ENCODE measurements around the gene EPB41L3. TPM values are rescaled to one million over a fixed set of nuclear protein-coding genes. Genes with fewer than 3 reads are reported as not detected.
A peak's percentile ranks its signal among the peaks of the same experiment; 100 is the strongest.

Gene EPB41L3
- total and polyA plus RNA-seq, 10 donors = 8.0 to 121 (median 49.1) TPM

DNA sequence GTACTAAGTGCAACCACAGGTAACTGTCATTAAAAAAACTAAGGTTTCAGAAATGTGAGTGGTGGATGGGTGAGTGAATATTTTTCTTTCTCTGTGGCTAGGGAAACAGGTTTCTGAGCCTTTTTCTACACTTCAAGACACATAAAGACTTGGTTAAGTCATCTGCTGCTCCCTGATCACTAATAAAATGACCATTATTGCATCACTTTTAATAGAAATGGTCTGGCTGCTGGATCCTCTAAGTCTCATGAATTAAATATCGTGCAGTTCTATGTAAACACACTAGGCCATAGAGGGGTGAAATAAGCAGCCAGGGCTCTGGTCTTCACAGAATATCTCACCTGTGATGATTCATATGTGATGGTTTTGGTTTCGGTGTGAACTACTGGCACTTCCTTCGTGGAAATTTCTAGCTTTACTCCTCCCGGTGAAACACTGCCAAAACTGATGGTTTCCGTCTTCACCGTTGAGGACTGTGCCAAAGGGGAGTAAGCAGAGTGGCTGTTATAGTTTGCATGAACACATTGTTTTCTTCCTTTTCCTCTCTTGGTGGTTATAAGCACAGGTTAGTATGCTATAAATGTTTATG, 147.8 kb downstream of the EPB41L3 start:
- Histone ChIP-seq H3K9me3 (no peaks in the 10 kb centered on the region), H3K27ac (no peak overlapping the region), H3K27me3 (replicated peaks in 1 of 7) (no peaks in the 10 kb centered on the region), H3K4me1 (no peaks in the 10 kb centered on the region), H3K4me3 (no peak overlapping the region), H3K36me3 (peaks cover 0 to 14% (median 0%) of the 10 kb centered on the region in 6 donors)
- TF ChIP-seq POLR2AphosphoS5 (IDR thresholded peaks at IDR 0.05) (no peak), CTCF (IDR thresholded peaks at IDR 0.05 in 8 of 11, conservative IDR thresholded peaks at IDR 0.05 in 3 of 11) (no peak), POLR2A (IDR thresholded peaks at IDR 0.05) (no peak)
- intact Hi-C loops (cut with DNase I; ENCODE audit: low total_unique reads) = no loop called here
- DNase-seq = no peak
- WGBS, 5 donors = 82 to 93% (median 85%) methylated on average over 6 of the region's 6 CpGs

DNA sequence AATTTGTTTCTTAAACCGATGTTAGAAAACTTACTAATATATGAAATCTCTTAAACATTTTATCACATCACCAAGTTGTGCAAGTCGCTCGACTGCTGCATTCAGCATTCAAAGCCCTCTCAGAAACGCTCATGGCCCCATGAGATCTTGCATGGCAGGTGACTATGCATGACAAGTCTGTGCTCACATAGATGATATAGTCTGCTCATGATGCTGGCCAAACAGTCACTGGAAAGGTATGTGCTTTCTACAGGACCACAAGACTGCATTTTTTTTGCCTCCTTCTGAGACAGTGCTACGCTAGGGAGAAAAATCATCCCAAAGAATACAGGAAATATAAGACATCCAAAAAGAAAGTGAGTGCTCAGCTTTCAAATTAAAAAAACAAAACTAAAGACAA, 150.0 kb downstream of the EPB41L3 start:
- peaks cover 0 to 14% (median 0%) of the 10 kb centered on the region in 6 donors for H3K36me3 ChIP-seq
- no peak for DNase-seq
- no peak for TF ChIP-seq CTCF (IDR thresholded peaks at IDR 0.05 in 8 of 11, conservative IDR thresholded peaks at IDR 0.05 in 3 of 11)
- no peak for TF ChIP-seq POLR2A (IDR thresholded peaks at IDR 0.05)
- no peak for TF ChIP-seq POLR2AphosphoS5 (IDR thresholded peaks at IDR 0.05)
- no peaks in the 10 kb centered on the region for H3K9me3 ChIP-seq
- H3K27ac ChIP-seq = no peak overlapping the region
- no peaks in the 10 kb centered on the region for H3K27me3 ChIP-seq (replicated peaks in 1 of 7)
- intact Hi-C loops (cut with DNase I; ENCODE audit: low total_unique reads) = no loop called here
- H3K4me3 ChIP-seq = no peak overlapping the region
- WGBS, 5 donors = 92 to 98% (median 93%) methylated on average over 5 of the region's 5 CpGs
- H3K4me1 ChIP-seq = no peaks in the 10 kb centered on the region

GRCh38 chr18:5391409-5391808, 152.4 kb downstream of the EPB41L3 start:
- intact Hi-C loops (cut with DNase I; ENCODE audit: low total_unique reads) = no loop called here
- DNase-seq = no peak
- Histone ChIP-seq H3K27me3 (replicated peaks in 1 of 7) (no peaks in the 10 kb centered on the region), H3K36me3 (peaks cover 0 to 10% (median 0%) of the 10 kb centered on the region in 6 donors), H3K9me3 (no peaks in the 10 kb centered on the region), H3K4me1 (no peaks in the 10 kb centered on the region), H3K4me3 (no peak overlapping the region), H3K27ac (no peak overlapping the region)
- TF ChIP-seq POLR2AphosphoS5 (IDR thresholded peaks at IDR 0.05) (peak in 1 of 3 donors; percentile 14), CTCF (IDR thresholded peaks at IDR 0.05 in 8 of 11, conservative IDR thresholded peaks at IDR 0.05 in 3 of 11) (no peak)
- 86 to 93% (median 91%) methylated on average over 8 of the region's 8 CpGs for WGBS, 5 donors

DNA sequence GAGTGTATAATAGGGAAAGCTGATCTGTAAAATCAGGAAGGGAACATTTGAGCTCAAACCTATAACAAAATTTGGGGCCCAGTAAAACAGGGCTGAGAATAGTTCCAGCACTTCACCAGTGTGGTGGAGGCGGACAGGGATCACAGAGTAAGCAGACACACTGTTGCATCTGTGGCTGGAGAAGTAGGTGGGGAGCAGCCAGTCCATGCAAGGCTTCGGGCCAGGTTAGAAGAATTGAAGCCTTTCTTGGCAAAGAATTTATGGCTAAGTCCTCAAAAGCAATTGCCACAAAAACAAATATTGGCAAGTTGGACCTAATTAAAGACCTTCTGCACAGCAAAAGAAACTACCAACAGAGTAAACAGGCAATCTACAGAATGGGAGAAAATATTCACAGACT, 154.4 kb downstream of the EPB41L3 start:
- TF ChIP-seq POLR2AphosphoS5 (IDR thresholded peaks at IDR 0.05) (no peak), POLR2A (IDR thresholded peaks at IDR 0.05) (no peak), CTCF (IDR thresholded peaks at IDR 0.05 in 8 of 11, conservative IDR thresholded peaks at IDR 0.05 in 3 of 11) (no peak)
- H3K4me3 ChIP-seq = no peak overlapping the region

More for the DNA sequence above, 154.4 kb downstream of the EPB41L3 start:
- intact Hi-C loops (cut with DNase I; ENCODE audit: low total_unique reads) = no loop called here
- WGBS, 5 donors = 80 to 90% (median 82%) methylated on average over 2 of the region's 2 CpGs
- Histone ChIP-seq H3K27ac (no peak overlapping the region), H3K36me3 (no peaks in the 10 kb centered on the region), H3K4me1 (no peaks in the 10 kb centered on the region), H3K9me3 (no peaks in the 10 kb centered on the region), H3K27me3 (replicated peaks in 1 of 7) (no peaks in the 10 kb centered on the region)
- DNase-seq = no peak

Measured in spleen (tissue), 11 donors.